Glutamatergic neuron (in vitro differentiated cells): ENCODE measurements around the gene NUDT4. TPM values are rescaled to one million over a fixed set of nuclear protein-coding genes. Genes with fewer than 3 reads are reported as not detected.

Source experiments
- DNase-seq: peaks from one replicate; pipeline ENCODE4 v3.0.0; 2022
- H3K27ac Mint-ChIP-seq: one replicate; pipeline ENCODE4 v1.8.0; 2020; ENCODE audit warnings: mild to moderate bottlenecking, mixed read lengths, inconsistent platforms; ENCODE audit not compliant: unreplicated experiment
- H3K27me3 Mint-ChIP-seq: one replicate; pipeline ENCODE4 v1.8.0; 2020; ENCODE audit warnings: mild to moderate bottlenecking, moderate library complexity, mixed read lengths, inconsistent platforms; ENCODE audit not compliant: unreplicated experiment
- H3K36me3 Mint-ChIP-seq: one replicate; pipeline ENCODE4 v1.8.0; 2020; ENCODE audit warnings: mild to moderate bottlenecking, mixed read lengths, inconsistent platforms; ENCODE audit not compliant: unreplicated experiment
- H3K4me1 Mint-ChIP-seq: one replicate; pipeline ENCODE4 v1.8.0; 2020; ENCODE audit warnings: mild to moderate bottlenecking, low read depth, mixed read lengths, inconsistent platforms; ENCODE audit not compliant: unreplicated experiment
- H3K4me3 Mint-ChIP-seq: one replicate; pipeline ENCODE4 v1.8.0; 2020; ENCODE audit warnings: mild to moderate bottlenecking, mixed read lengths, inconsistent platforms; ENCODE audit not compliant: unreplicated experiment
- H3K9me3 Mint-ChIP-seq: one replicate; pipeline ENCODE4 v1.8.0; 2020; ENCODE audit warnings: mild to moderate bottlenecking, moderate library complexity, mixed read lengths, inconsistent platforms; ENCODE audit not compliant: unreplicated experiment
- CTCF ChIP-seq: fragments of 200-600 bp; sonication (generic); IDR thresholded peaks from one replicate; pipeline ENCODE4 v1.5.0; 2021; ENCODE audit not compliant: partially characterized antibody, unreplicated experiment
- total RNA-seq: library from RNA; stranded (reverse); fragmentation: NEBNext Ultra II Directional; extraction: Animal tissue kit (Norgen Biotek cat#: 25700); gene quantifications from one replicate; pipeline ENCODE4 v1.2.1, GENCODE V29; 2021; ENCODE audit not compliant: unreplicated experiment

Gene NUDT4
- total RNA-seq, 1 donor from 2014 or later, result 29.5 TPM

GRCh38 chr12:93366422-93366821, 11.3 kb upstream of the NUDT4 start:
- Mint-ChIP-seq H3K27ac (no peak overlapping the region), H3K36me3 (no peaks in the 10 kb centered on the region), H3K4me1 (no peaks in the 10 kb centered on the region), H3K27me3 (no peaks in the 10 kb centered on the region), H3K4me3 (no peak overlapping the region), H3K9me3 (peaks cover 1% of the 10 kb centered on the region)
- no peak for TF ChIP-seq CTCF
- DNase-seq, result no peak

DNA sequence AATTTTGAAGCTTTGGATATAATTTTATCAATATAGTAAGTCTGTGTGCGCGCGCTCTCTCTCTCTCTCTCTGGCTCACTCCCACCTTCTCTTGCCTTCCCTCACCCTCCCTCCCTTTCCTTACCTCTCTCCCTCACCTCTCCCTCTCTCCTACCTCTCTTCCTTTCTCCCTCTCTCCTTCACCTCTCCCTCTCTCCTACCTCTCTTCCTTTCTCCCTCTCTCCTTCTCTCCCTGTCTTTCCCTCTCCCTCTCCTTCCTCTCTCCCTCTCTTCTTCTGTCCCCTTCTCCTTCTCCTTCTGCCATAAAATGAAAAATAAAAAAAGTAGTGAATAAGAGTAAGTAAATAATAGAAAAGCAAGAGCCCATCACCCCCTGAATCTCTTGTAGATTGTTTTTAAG, 9.0 kb upstream of the NUDT4 start:
- H3K36me3 Mint-ChIP-seq, result no peaks in the 10 kb centered on the region
- no peak overlapping the region for H3K27ac Mint-ChIP-seq
- TF ChIP-seq CTCF, result no peak
- H3K4me3 Mint-ChIP-seq, result no peak overlapping the region
- H3K9me3 Mint-ChIP-seq, result no peaks in the 10 kb centered on the region
- DNase-seq, result no peak
- no peaks in the 10 kb centered on the region for H3K4me1 Mint-ChIP-seq
- H3K27me3 Mint-ChIP-seq, result no peaks in the 10 kb centered on the region

- H3K4me1 Mint-ChIP-seq, result no peaks in the 10 kb centered on the region
- no peaks in the 10 kb centered on the region for H3K9me3 Mint-ChIP-seq
- no peak for TF ChIP-seq CTCF
- H3K36me3 Mint-ChIP-seq, result no peaks in the 10 kb centered on the region
- no peak for DNase-seq
- no peak overlapping the region for H3K4me3 Mint-ChIP-seq
- H3K27me3 Mint-ChIP-seq, result no peaks in the 10 kb centered on the region
- H3K27ac Mint-ChIP-seq, result no peak overlapping the region
Observed at GRCh38 chr12:93369505-93369904, 8.2 kb upstream of the NUDT4 start.

DNA sequence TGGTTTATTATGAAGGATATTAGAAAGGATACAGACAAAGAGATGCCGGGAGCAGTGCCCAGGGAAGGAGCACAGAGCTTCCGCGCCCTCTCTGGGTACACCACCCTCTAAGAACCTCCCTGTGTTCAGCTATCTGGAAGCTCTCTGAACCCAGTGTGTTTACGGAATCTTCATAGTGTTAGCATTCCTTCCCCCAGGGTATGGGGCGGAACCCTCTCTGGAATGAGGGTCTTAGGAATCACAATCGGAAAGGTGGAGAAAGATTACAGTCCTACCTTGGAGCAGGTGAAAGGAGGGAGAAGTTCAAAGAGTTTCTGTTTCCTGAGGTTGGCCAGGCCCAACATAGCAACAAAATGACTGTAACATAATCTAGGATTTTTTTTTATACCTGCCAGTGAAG, 6.8 kb upstream of the NUDT4 start:
- Mint-ChIP-seq H3K36me3 (no peaks in the 10 kb centered on the region), H3K4me1 (no peaks in the 10 kb centered on the region), H3K27ac (no peak overlapping the region), H3K4me3 (no peak overlapping the region), H3K9me3 (no peaks in the 10 kb centered on the region), H3K27me3 (peaks cover 2% of the 10 kb centered on the region)
- no peak for DNase-seq
- no peak for TF ChIP-seq CTCF

GRCh38 chr12:93373961-93374656, 3.6 kb upstream of the NUDT4 start:
- DNase-seq, result no peak
- TF ChIP-seq CTCF, result no peak
- peaks cover 5% of the 10 kb centered on the region for H3K27me3 Mint-ChIP-seq
- H3K36me3 Mint-ChIP-seq, result no peaks in the 10 kb centered on the region
- H3K4me1 Mint-ChIP-seq, result peaks cover 10% of the 10 kb centered on the region
- no peak overlapping the region for H3K4me3 Mint-ChIP-seq
- no peak overlapping the region for H3K27ac Mint-ChIP-seq
- no peaks in the 10 kb centered on the region for H3K9me3 Mint-ChIP-seq
